ENCODE results near the gene DENND5A.

The DENND5A gene

DNA sequence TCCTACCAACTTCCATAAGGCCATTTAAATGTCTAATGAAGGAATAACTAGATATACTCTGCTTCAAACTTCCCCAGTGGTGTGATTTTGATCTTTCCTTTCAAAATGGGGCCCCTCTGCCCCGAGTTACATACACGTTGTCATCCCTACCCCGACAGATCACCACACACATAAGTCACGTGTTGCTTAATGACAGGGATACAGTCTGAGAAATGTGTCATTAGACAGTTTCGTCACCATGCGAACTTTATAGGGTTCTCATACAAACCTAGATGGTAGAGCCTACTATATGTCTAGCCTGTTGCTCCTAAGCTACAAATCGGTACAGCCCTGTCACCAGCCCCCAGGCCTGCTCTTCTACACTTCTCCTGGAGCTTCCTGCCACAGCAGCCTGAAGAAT lies 124.0 kb downstream of the DENND5A start:
- in situ Hi-C loops (cut with MboI; ENCODE audit: low sequenced_read_pairs) = no loop called here

DNA sequence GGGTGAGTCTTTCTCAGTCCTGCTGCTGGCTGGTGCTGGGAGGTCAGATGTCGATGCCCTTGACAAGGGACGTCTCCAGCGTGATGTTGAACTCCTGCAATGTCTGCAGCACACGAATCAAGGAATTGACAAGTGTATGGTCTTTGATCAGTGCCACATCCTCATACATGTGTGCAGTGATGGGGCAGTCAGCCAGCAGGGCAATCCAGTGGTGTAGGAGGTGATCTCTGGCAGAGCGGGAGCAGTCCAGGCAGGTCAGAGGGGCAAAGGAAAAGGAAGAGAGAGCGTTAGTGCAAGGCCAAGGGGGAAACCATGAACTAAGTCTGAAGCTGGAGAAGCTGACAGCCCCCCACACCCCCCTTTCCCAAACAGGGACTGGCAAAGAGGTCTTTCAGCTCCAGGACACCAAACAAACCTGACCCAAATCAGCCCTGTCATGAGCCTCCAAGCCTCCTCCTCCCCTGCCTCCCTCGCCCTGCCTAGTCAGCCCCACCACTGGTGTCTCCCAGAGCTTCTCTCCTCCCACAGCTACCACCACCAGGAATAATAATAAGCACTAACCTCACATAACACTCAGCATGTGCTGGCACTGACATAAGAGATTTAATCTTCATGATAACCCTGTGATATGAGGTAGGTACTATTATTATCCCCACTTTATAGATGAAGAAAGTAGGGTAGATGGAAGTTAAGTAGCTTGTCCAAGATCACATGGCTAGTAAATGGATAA lies 125.4 kb downstream of the DENND5A start:
- in situ Hi-C loops (cut with MboI; ENCODE audit: low sequenced_read_pairs) = no loop called here

DNA sequence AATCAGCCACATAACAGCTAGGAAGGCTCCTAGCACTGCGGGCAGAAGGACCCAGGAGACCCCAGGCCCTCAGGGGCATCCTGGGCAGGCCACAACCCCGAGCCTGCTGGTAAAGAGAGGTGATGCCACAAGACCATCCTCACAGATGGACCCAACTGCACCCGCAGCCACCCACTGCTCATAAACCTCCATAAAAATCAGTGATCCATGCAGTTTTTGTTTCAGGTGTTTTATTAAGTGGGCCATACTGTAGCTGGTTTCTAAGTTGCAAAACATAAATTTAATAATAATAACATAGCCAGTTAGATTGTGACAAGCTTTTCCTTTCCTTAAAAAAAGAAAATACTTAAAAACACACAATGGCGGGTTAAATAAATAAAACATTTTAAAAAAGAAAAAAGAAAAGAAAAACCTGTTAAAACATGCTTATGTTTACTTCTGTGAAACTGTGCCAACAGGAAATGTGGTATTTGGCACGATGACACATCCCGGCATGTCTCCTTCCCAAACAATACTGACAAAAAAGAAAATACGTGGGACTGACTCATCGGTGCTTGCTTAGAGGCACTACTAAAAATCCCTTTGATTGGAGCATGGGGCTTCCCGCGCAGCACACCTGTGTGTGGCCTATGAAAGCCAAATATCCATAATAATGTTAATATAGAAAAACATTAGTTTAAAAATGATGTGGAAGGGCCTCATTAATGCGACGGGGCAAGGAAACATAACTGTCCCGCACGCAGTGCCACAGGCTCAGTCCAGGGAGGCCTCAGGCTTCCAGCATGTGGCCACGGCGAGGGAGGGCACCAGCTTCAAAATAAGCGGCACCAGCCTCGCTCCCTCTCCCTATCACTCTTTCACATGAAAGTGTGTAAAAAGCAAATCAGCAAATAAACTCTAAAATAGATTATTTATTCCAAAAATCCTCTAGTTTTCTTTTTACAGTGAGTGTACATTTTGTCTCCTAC lies 126.3 kb downstream of the DENND5A start:
- in situ Hi-C loops (cut with MboI; ENCODE audit: low sequenced_read_pairs) = no loop called here

DNA sequence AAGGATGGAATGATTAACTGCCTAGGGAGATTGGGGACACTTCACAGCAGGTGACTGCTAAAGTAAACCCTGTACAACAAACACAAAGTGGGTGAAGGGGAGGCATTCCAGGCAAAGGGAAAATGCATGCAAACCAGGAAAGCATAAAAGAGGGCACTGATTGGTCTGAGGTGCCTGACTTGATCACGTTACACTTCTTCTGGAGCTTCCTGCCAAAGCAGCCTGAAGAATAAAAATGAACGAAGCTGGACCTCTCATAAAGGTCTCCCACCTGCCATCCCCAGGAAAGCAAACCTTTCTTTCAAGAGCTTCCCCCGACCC lies 127.1 kb downstream of the DENND5A start:
- in situ Hi-C loops (cut with MboI; ENCODE audit: low sequenced_read_pairs) = no loop called here

DNA sequence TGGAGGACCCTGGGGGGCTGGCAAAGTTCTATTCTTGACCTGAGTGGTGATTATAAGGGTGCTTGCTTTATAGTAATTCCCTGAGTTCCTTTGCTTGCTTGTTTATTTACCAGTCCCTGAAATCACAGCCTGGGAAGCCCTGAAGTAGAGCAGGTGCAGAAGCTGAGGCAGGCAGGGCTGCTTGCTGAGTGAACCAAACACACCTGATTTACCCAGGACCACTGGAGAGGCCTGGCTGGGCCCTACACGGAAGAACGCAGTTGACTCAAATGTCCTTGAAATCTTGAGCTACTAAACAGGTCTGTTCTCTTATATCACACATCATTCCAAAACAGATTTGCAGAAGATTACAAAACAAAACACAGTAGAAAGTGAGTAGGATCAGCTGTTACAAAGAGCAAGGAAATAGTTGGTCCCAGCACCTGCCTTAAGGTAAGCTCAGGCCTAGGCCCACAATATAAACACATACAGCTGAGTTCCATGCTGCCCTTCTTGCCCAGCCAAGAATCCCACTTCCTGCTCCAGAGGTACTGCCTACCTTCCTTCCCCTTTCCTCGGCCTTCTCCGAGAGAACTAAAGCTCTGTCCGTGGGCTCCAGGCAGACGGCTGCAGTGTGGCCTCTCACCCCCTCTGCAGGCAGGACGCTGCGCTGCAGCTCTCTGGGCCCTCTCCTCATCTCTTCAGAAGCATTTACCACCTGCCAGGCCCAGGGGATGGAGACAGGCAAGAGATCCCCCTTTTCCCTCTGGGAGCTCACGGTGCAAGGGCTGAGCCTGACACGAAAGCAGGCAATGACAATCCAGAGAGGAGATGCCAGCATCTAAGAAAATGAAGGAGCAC lies 127.6 kb downstream of the DENND5A start:
- in situ Hi-C loops (cut with MboI; ENCODE audit: low sequenced_read_pairs) = no loop called here

DNA sequence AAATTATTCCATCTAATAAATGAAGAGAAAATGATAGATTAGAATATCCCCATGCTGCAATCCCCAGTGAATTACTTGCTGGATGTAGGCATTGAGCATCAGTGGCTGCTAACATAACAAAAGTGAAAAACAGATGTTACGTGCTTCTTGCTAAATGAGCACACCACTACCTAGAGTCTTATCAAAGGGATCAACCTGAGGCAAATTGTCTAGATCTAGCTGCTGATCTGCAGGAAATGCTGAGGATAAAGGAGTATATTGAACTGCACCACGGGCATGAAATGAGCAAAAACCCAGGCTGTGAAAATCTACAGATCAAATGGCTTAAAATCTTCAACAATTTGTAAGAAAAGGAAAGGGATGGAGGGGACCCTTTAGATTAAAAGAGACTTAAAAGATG lies 128.4 kb downstream of the DENND5A start:
- in situ Hi-C loops (cut with MboI; ENCODE audit: low sequenced_read_pairs) = no loop called here

DNA sequence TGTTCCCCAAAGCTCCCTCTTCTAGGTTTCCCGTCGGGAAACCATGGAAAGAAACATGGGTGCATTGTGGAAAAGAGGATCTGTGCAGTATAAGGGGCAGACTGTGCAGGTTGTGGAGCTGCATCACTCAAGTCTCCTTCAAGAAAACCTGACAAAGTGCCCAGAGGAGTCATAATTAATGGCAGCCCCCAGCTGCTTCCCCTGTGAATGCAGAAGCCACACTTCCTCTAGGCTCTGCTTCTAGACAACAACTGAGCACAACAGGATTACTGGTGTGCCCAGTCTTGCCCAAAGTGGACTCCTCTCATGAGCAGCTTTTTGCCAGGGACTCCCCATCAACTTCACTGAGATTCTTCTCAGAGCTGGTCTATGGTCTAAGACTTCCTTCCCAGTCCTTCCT lies 131.2 kb downstream of the DENND5A start:
- in situ Hi-C loops (cut with MboI; ENCODE audit: low sequenced_read_pairs) = no loop called here

DNA sequence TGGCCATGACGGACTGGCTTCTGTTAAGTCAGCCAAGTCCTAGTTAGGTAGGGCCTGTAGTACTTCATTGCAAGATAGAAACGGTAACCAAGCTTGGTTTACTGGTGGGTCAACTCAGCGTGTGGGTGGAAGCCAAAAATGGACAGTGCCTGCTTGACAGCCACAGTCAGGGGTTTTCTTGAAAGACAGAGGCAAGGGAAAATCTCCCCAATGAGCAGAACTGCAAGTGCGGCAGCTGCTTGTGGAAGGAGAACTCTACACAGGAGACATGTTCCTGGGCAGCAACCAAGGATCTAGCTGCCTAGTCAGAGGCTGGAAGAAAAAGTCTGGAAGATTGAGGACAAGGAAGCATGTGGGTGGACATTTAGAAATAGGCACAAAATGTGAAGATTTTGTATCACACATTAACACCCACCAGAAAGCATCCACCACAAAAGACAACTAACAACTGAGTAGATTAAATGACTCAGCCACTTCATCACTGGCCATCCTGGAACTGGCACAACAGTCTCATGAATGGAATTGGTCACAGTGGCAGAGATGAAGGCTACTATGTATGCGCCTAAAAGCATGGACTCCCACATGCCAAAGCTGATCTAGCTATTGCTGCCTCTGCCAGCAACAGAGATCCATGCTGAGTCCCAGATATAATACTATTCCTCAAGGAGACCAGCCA lies 132.8 kb downstream of the DENND5A start:
- in situ Hi-C loops (cut with MboI; ENCODE audit: low sequenced_read_pairs) = no loop called here

DNA sequence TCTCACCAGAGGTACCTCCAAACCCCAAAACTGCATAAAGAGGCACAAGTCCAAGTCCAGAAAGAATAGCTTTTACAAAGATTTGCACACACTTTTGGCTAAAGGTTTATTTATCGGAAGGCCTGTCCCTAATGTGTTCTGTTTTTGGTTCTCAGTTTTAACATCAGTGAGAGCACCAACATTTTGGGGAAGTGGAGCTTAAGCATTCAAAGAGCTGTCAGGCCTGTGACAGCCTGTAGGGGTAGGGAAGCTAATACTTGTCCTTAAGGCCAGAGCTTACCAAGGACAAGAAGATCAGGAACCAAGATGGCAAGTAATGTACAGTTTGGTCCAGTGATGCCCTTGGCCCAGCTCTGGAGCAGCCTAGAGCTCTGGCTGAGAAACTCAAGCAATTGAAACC lies 134.9 kb downstream of the DENND5A start:
- in situ Hi-C loops (cut with MboI; ENCODE audit: low sequenced_read_pairs) = no loop called here

DNA sequence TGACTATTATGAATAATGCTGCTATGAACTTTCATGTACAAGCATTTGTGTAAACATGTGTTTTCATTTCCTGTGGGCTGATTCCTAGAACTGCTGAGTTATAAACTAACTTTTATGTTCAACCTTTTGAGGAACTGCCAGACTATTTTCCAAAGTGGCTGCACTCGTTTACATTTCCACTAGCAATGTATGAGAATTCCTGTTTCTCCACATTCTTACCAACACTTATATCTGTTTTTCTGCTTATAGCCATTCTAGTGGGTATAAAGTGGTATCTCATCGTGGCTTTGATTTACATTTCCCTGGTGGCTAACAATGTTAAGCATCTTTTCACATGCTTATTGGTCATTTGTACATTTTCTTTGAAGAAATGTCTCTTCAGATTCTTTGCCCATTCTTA lies 138.5 kb downstream of the DENND5A start:
- in situ Hi-C loops (cut with MboI; ENCODE audit: low sequenced_read_pairs) = no loop called here

DNA sequence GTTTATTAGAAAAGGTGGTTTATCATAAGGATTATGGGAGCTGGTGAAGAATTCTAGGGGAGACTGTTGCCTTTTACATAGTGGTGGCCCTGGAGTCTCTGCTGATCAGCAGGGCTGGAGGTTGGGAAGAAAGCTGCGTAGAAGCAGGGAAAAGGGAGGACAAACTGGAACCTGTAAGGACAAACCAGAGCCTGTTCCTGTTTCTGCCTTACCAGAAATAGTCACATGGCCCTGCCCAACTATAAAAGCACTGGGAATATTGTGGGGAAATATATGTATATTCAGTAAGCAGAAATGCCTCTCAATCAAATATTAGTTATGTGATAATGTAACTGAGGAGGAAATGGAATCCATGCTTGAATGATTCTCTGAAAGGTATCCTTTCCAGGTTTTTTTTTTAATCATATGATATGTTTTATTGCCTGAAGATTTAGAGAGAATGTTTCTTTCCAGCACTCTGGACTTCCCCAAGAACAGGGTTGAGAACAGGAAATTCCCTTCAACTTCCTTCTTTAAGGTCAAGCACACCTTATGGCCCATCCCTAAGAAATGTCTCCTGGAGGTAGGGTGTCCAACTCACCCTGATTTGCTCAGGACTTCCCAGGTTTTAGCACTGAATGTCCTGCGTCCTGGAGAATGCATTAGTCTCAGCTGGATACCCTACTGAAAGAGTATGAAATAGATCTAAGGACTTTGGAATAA lies 139.8 kb downstream of the DENND5A start:
- in situ Hi-C loops (cut with MboI; ENCODE audit: low sequenced_read_pairs) = no loop called here

DNA sequence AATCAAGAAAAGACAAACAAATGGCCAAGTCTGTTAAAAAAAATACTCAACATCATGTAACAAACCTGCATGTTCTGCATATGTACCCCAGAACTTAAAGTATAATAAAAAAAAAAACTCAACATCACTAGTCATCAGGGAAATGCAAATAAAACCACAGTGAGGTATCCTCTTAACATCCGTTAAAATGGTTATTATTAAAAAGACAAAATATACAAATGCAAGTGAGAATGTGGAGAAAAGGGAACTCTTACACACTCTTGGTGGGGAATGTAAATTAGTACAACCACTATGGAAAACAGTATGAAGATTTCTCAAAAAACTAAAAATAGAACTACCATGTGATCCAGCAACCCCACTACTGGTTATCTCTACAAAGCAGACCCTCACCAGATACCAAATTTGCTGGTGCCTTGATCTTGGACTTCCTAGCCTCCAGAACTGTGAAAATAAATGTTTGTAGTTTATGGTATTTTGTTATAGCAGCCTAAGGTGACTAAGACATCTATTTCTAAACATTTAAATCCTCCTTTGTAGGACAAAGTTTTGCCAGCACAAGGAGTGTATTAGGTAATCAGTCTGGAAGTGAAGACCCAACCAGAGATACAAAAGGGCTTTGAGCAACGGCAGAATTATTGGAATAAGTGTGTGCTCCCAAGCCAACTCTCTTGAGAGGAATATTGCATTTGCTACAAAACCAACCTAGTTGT lies 141.4 kb downstream of the DENND5A start:
- in situ Hi-C loops (cut with MboI; ENCODE audit: low sequenced_read_pairs) = no loop called here

DNA sequence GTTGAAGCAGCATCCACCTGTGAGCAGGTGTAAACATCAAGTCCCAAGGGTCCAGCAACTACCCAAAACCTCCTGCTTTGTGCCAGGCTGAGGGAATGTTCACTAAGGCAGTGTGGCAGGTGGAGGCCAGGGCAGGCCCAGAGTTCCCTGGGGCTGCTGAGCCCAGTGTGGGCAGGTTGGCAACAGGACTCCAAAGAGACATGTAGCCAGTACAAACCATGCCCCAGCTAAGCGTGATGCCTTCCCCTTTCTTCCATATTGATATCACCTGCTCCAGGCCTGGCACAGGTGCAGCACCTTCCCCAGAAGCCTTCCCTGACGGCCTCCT lies 143.7 kb downstream of the DENND5A start:
- in situ Hi-C loops (cut with MboI; ENCODE audit: low sequenced_read_pairs) = no loop called here

DNA sequence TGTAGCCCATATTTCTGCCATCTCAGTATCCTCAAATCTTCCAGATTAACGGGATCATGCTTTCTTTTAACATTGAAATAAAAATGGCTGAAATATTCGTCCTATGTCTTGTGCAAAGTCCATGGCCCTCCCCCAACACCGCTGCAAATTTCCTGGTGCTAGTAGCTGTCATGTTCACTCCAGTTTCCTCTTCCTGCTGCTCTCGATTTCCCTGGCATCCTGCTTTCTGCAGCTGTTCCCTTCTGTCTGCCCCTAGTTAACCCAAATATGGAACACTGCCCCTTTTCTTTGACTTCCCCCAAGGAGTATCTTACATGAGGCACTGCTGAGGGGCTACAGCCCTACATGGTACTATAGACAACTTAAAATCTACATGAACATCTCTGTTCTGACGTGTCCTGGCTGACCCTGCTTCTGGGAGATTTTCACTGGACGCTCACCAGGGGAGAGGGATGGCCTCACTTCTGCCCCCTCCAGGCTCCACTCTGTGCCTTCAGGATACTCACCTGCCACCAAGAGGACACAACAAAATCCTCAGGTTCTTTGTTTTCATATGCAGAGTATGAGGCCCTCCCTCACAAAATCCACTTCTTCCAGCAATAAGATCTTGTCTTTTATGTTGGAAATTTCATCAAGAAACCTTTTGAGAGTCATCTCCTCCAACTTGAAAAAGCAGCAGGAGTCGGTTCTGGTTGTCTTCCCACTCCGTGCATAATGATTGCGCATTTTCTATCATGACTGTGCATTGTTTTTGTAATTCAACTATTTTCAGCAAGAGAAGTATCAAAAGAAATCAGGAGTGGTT lies 144.3 kb downstream of the DENND5A start:
- in situ Hi-C loops (cut with MboI; ENCODE audit: low sequenced_read_pairs) = no loop called here

DNA sequence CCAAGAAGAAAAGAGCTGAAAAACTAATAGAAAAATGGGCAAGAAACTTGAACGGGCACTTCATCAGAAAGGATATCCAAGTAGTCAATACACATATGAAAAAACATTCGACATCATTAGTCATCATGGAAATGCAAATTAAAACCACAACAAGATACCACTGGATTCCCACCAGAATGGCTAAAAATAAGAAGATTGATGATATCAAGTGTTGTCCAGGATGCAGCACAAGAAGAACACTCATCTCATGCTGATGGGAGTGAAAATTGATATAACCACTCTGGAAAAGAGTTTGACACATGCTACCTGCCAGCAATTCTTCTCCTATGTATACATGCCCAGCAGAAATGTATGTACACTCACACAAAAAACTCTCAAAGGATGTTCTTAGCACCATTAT lies 146.9 kb downstream of the DENND5A start:
- in situ Hi-C loops (cut with MboI; ENCODE audit: low sequenced_read_pairs) = no loop called here

DNA sequence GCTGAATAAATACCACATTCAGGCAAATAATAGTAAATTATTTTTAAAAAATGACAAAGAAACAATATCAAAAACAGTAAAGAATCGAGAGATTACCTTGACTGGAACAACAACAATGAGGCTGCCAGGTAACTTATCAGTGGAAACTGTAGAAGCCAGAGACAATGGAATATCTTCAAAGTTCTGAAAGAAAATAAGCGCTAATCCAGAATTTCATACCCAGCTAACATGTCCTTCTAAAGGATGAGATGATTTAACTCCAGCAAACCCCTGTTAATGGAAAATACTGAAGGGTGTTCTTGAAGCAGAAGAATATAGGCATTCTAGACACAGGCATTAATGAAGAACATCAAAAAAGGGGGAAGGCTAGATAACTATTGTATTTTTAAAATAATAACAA lies 153.1 kb downstream of the DENND5A start:
- in situ Hi-C loops (cut with MboI; ENCODE audit: low sequenced_read_pairs) = no loop called here

DNA sequence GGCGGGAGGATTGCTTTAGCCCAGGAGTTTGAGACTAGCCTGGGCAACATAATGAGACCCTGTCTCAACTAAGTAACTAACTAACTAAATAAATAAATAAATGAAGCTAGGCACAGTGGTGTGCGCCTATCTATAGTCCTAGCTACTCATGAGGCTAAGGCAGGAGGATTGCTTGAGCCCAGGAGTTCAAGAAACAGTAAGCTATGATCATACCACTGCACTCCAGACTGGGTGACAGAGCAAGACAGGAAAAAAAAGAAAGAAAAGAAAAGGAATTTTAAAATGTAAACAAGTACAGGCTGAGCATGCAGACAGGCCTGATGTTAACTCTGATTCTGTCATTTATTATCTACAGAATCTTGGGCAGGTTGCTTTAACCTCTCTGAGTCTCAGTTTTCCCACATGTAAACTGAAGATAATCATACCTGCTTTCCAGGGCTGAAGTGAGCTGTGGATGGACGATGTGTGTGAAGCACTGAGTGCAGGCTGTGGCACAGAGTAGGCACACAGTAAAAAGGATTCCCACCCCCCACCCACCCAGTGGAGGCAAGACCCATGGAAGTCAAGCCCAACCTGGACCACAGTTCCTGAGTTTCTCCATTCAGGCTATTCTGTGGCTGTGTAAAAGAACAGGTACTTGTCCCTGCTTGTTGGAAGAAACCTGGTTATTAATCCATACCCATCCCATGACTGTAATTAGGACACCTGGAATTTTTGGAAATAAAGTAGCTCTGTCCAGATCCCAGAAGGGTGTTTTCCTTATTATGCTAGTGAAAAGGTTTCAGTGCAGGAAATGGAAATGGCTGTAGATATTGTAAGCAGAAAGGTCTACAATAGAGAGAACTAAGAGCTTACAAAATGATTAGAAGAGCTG lies 155.1 kb downstream of the DENND5A start:
- in situ Hi-C loops (cut with MboI; ENCODE audit: low sequenced_read_pairs) = no loop called here

DNA sequence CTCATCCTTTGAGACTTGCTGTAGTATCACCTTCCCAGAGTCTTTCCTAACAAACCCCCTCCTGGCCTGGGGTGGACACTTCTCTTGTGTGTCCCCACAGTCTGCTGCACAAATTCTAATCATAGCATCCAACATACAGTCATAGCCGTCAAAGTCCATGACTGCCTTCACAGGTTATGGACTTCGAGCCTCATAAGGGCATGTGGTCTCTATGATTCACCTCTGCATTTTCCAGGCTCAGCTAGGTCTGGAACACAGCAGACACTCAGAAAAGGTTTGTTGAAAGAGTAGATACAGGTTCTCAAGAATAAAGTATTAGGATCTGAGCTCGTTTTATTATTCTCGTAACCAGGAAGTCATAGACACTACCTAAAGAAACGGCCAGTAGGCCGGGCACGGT lies 160.6 kb downstream of the DENND5A start:
- in situ Hi-C loops (cut with MboI; ENCODE audit: low sequenced_read_pairs) = no loop called here
